Subcutaneous adipose tissue (tissue), 4 donors: ENCODE results near the gene TMEM52. TPM values are rescaled to one million over a fixed set of nuclear protein-coding genes. Genes with fewer than 3 reads are reported as not detected.

Experiments
- CTCF ChIP-seq: fragments of 450-650 bp; IDR thresholded peaks from one replicate; pipeline ENCODE4 v1.5.1; 2016; ENCODE audit warnings: low read depth, mild to moderate bottlenecking, control low read depth, antibody characterized with exemption, moderate library complexity
- total RNA-seq, 4 donors: library from RNA; depleted of rRNA; stranded (reverse); fragments of >200 nt; gene quantifications; one replicate each; pipeline ENCODE4 v1.1.0, GENCODE V29; 2016

The TMEM52 gene
- total RNA-seq, 4 donors from 2014 or later: 1.3 to 9.8 (median 1.7) TPM; not detected in 1

DNA sequence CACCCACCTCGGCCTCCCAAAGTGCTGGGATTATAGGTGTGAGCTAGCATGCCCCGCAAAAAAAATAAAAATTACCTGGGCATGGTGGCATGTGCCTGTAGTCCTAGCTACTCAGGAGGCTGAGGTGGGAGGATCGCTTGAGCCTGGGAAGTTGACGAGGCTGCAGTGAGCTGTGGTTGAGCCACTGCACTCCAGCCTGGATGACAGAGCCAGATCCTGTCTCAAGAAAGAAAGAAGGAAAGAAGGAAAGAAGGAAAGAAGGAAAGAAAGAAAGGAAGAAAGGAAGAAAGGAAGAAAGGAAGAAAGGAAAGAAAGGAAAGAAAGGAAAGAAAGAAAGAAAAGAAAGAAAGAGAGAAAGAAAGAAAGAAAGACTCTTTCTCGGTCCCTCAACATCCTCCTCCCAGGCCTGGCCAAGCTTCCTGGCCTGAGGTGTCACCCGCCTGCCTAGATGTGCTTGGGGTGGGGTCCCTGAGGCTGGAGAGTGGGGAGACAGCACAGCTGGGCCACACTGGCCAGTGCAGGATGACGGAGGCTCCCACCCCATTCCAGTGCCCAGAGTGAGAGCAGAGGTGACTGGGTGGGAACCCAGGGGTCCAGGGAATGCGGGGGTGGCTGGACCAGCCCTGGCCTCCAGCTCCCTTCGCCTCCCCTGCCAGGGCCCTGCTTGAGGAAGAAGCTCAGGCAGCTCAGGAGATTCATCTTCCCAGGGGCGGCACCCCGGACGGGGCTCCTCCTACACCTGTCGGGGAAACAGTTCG, 18.0 kb downstream of the TMEM52 start:
- no peak for TF ChIP-seq CTCF

DNA sequence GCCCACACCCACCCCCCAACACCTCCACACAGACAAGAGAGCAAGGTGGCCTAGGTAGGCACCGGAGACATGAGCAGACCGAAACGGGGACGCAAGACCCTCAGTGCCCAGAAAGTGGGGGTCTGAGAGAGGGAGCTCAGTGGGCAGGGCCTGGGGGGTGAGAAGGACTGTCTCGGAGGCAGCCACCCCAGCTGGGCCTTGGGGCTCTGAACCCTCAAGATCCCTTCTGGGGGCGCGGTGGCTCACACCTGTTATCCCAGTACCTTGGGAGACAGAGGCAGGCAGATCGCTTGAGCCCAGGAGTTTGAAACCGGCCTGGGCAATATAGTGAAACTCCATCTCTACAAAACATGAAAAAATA, 19.1 kb downstream of the TMEM52 start:
- no peak for TF ChIP-seq CTCF

DNA sequence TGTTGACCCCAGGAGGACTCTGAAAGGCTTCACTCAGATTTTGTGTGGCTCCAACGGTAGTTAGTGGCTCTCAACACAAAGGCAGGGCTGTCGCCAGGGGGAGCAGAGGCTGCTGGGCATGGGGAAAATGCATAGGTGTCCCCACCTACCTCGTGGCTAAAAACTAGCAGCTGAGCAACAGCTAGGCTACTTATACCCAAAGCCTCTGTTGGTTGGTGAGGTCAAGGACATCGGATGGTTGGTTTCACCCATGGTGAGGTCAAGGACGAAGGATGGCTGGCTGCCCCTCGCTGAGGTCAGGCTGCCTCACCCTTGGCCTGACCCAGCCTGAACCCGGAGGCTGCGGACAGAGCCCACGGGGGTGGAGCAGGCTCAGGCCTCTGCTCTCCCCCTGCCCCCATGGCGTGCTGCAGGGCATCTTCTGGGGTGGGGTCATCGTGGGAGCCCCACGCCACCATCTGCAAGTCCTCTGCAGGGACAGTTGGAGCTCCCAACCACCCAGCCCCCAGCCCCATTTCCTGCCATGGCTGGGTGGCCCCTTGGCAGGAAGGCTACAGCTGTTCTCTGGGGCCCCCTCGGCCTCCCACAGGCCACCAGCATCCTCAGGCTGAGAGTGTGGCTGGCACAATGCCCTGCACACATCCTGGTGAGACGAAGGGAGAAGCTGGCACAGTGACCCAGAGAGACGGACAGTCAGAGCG, 19.7 kb downstream of the TMEM52 start:
- TF ChIP-seq CTCF: no peak

GRCh38 chr1:1898246-1898933, 20.7 kb downstream of the TMEM52 start:
- TF ChIP-seq CTCF: no peak

GRCh38 chr1:1895456-1896336, 23.4 kb downstream of the TMEM52 start:
- TF ChIP-seq CTCF: no peak

DNA sequence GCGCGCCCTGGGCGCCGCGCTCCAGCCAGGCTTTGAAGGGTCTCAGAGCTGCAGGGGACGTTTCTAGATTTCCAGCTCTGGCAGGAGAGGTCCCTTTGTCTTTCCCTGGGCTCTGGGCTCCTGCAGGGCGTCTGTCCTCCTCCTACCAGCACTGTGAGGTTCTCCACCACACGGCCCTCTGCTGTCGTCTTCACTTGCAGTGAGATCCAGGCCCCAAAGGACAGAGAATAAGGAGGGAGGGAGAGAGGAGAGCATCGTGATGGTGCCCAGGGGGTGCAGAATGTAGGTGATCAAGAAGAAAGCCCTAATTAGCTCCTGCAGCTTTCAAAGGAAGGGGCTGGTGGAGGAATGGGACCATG, 24.0 kb downstream of the TMEM52 start:
- no peak for TF ChIP-seq CTCF
